Erythroblast (primary cell): Measurements from ENCODE around the gene KCNG2.

ENCODE experiments used
- GATA1 ChIP-seq: IDR thresholded peaks from 2 replicates; pipeline ENCODE4 v1.6.1; 2011; ENCODE audit warnings: low read depth, mild to moderate bottlenecking, control low read depth, low read length, moderate library complexity
- POLR2A ChIP-seq: IDR thresholded peaks from 2 replicates; pipeline ENCODE4 v1.6.1; 2011; ENCODE audit warnings: mild to moderate bottlenecking, low read length

DNA sequence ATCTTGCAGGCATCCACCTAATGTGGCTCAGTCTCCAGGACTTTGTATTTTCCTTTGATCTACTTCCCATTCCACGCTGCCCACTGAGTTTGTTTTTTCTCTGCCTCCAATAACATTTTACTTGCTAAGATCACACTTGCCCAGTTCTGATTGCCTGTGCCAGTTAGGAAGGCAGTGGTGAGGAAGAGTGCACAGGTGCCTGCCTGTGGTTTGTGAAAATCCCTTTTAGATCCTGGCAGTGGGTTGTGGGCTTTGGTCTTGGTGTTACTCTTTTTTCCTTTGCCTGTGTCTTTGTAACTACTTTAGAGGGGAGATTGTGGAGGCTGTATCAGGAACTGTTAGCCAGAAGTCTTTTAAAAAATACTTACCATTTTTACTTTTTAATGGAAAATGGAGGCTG lies 36.9 kb upstream of the KCNG2 start:
- TF ChIP-seq POLR2A (no peak), GATA1 (no peak)
